Measurements from ENCODE around the gene MRPL21.
"Not testable (repeated sequence)": the region's sequence is repeated elsewhere in the genome, so short reads cannot be mapped to it uniquely, and the experiment has no call there.

The MRPL21 gene

DNA sequence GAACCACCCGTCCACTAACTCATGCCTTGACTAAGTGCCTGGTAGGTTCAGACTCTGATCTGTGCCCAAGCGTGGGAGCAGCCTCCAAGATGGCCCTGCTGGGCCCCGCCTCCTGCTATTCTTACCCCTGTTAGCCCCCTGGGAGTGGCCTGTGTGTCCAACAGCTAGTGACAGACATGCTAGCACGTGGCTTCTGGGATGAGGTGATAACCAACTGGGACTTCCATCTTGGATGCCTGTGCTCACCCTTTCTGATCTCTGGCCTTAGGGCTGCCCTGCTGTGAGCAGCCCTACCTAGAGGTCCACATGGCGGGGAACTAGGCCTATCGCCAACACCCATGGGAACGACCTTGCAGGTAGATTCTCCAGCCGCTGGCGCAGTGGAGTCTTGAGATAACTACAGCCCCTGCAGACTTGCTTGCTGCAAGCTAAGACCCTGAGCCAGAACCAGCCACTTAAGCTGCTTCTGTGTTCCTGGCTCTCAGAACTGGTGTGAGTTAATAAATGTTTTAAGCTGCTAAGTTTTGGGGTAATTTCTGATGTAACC, 2.7 kb downstream of the MRPL21 start:
- Histone ChIP-seq H3K36me3 (ENCODE audit: control insufficient read depth, insufficient read depth, low read length, severe bottlenecking) (peaks cover 42% of the 10 kb centered on the region), H3K4me1 (ENCODE audit: control insufficient read depth, insufficient read depth, low read length) (peaks cover 17% of the 10 kb centered on the region)

GRCh38 chr11:68897441-68897840, 6.2 kb downstream of the MRPL21 start:
- Histone ChIP-seq H3K36me3 (ENCODE audit: control insufficient read depth, insufficient read depth, low read length, severe bottlenecking) (peaks cover 68% of the 10 kb centered on the region), H3K9ac (ENCODE audit: low read length) (no peak overlapping the region), H3K27me3 (replicated peaks; ENCODE audit: control insufficient read depth, insufficient read depth, low read length) (no peaks in the 10 kb centered on the region), H3K9me3 (ENCODE audit: control insufficient read depth, low read length) (no peaks in the 10 kb centered on the region), H3K4me1 (ENCODE audit: control insufficient read depth, insufficient read depth, low read length) (peaks cover 1% of the 10 kb centered on the region), H3K4me3 (ENCODE audit: low read length) (no peak overlapping the region)
- DNase-seq (ENCODE audit: low read depth), result no peak

More for the DNA sequence above, 2.7 kb downstream of the MRPL21 start:
- DNase-seq (ENCODE audit: low read depth), result no peak
- Histone ChIP-seq H3K9ac (ENCODE audit: low read length) (no peak overlapping the region), H3K27me3 (replicated peaks; ENCODE audit: control insufficient read depth, insufficient read depth, low read length) (no peaks in the 10 kb centered on the region), H3K4me3 (ENCODE audit: low read length) (no peak overlapping the region), H3K9me3 (ENCODE audit: control insufficient read depth, low read length) (no peaks in the 10 kb centered on the region)

DNA sequence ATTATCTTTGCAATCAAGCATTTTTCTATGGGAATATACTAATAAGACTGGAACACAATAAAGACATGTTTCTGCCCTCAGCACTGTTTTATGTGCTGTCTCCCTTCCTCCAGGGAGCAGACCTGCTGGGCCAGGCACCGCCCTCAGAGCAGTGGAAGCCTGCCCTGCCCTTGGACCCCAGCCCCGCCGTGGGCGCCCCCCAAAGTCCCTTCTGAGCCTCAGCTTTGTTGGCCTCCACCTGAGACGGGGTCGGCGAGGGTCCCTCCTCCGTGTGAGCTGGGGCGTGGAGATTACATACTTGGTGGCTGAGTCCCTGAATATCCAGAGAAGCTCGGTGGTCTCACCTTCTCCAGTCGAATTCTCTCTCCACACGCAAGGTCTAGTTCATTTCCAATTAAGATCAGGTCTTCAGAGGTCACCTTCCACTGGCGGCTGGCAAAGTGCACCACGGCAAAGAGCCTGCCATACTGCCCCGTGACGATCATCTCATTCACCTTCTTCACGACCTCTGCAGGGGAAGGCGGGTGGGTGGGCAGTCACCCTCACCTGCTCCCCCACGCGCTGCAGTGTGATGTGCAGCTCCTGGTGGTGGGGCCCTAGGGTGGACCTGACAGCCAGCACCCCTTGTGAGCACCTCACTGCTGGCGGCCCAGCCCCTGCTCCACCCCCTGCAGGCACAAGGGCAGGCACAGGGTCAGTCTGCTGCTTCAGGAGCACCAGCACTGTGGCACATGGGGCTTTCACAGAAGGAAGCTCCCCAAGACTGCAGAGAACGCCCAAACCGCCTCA, 7.3 kb downstream of the MRPL21 start:
- peaks cover 74% of the 10 kb centered on the region for H3K36me3 ChIP-seq (ENCODE audit: control insufficient read depth, insufficient read depth, low read length, severe bottlenecking)
- no peaks in the 10 kb centered on the region for H3K9me3 ChIP-seq (ENCODE audit: control insufficient read depth, low read length)
- H3K27me3 ChIP-seq (replicated peaks; ENCODE audit: control insufficient read depth, insufficient read depth, low read length), result no peaks in the 10 kb centered on the region
- no peak overlapping the region for H3K9ac ChIP-seq (ENCODE audit: low read length)
- H3K4me1 ChIP-seq (ENCODE audit: control insufficient read depth, insufficient read depth, low read length), result peaks cover 5% of the 10 kb centered on the region
- H3K4me3 ChIP-seq (ENCODE audit: low read length), result no peak overlapping the region
- DNase-seq (ENCODE audit: low read depth), result no peak

DNA sequence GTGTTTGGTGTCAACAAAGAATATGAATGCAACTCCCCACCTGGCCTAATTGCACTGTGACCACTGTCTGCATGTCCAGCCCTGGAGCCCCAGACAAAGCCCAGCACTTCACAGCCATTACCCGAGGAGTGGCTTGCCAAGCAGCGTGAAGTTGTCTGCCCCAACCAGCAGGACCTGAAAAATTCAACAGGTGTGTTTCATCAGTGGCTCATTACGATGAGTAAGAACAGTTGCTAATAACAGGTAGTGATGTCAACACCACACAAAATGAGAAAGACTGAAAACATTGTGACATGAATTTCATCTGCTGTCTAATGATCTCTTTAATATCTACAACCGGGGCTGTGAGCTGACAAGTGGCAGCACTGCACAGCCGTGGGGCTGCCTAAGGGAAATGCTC, 10.3 kb downstream of the MRPL21 start:
- DNase-seq (ENCODE audit: low read depth), result no peak
- Histone ChIP-seq H3K27me3 (replicated peaks; ENCODE audit: control insufficient read depth, insufficient read depth, low read length) (no peaks in the 10 kb centered on the region), H3K9me3 (ENCODE audit: control insufficient read depth, low read length) (no peaks in the 10 kb centered on the region), H3K9ac (ENCODE audit: low read length) (no peak overlapping the region), H3K4me1 (ENCODE audit: control insufficient read depth, insufficient read depth, low read length) (peaks cover 23% of the 10 kb centered on the region), H3K36me3 (ENCODE audit: control insufficient read depth, insufficient read depth, low read length, severe bottlenecking) (peaks cover 58% of the 10 kb centered on the region), H3K4me3 (ENCODE audit: low read length) (no peak overlapping the region)

DNA sequence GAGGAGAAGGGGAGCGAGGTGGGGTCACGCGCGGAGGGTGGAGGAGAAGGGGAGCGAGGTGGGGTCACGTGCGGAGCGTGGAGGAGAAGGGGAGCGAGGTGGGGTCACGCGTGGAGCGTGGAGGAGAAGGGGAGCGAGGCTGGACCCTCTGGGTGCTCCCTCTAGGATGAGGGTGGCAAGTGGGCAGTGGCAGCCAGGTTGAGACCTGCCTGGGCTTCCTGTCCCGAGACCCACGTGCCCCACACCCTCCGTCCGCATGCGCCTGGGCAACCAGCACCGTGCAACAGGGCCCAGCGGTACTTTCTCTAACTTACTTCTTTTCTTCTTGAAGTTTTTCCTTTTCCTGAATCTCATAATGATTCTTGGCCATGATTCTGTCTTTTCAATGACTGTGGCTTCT, 11.1 kb downstream of the MRPL21 start:
- no peak overlapping the region for H3K9ac ChIP-seq (ENCODE audit: low read length)
- DNase-seq (ENCODE audit: low read depth), result no peak
- no peaks in the 10 kb centered on the region for H3K27me3 ChIP-seq (replicated peaks; ENCODE audit: control insufficient read depth, insufficient read depth, low read length)
- H3K9me3 ChIP-seq (ENCODE audit: control insufficient read depth, low read length), result no peaks in the 10 kb centered on the region
- peaks cover 23% of the 10 kb centered on the region for H3K4me1 ChIP-seq (ENCODE audit: control insufficient read depth, insufficient read depth, low read length)
- peaks cover 51% of the 10 kb centered on the region for H3K36me3 ChIP-seq (ENCODE audit: control insufficient read depth, insufficient read depth, low read length, severe bottlenecking)
- H3K4me3 ChIP-seq (ENCODE audit: low read length), result no peak overlapping the region

- H3K36me3 ChIP-seq (ENCODE audit: control insufficient read depth, insufficient read depth, low read length, severe bottlenecking), result peaks cover 39% of the 10 kb centered on the region
- DNase-seq (ENCODE audit: low read depth), result no peak
- H3K9me3 ChIP-seq (ENCODE audit: control insufficient read depth, low read length), result no peaks in the 10 kb centered on the region
- H3K4me3 ChIP-seq (ENCODE audit: low read length), result no peak overlapping the region
- peak overlapping the region; percentile 73 for H3K9ac ChIP-seq (ENCODE audit: low read length)
- H3K27me3 ChIP-seq (replicated peaks; ENCODE audit: control insufficient read depth, insufficient read depth, low read length), result no peaks in the 10 kb centered on the region
- H3K4me1 ChIP-seq (ENCODE audit: control insufficient read depth, insufficient read depth, low read length), result peaks cover 23% of the 10 kb centered on the region
These were observed 12.2 kb downstream of the MRPL21 start for GRCh38 chr11:68891351-68891948.

DNA sequence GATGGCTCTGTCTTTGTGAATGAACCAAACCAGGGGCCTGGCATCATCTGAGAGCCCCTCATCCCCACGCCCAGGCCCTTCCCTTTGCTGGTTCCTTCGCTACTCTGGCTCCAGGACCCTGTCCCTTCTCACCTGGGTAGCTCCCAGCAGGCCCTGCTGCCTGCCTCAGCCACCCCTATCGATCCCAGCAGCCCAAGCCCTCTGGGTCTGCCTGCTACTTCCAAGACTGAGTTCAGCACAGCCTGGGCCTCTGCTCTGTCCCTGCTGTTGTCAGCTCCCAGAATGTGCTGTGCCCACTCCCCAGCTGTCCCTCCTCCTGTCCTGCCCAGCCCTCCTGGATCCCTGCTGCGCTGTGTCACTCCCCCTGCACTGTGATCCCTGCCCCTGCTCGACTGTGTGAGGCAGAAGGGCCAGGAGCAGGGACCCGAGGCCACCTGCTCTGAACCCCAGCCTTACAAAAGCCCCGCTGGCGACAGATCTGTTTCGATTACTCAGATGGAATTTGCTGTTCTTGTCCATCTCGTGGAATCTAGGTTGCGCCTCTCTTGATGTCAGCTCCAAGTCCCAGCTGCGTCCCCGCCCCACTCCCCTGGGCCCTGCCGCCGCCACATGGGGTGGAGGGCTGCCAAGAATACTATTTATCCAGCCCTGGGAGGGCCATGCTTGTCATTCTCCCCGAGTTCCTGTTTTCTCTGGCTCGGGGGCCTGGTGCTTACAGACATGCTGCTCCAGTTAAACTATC, 13.0 kb downstream of the MRPL21 start:
- H3K9ac ChIP-seq (ENCODE audit: low read length), result peak overlapping the region; percentile 2
- peaks cover 32% of the 10 kb centered on the region for H3K36me3 ChIP-seq (ENCODE audit: control insufficient read depth, insufficient read depth, low read length, severe bottlenecking)
- H3K27me3 ChIP-seq (replicated peaks; ENCODE audit: control insufficient read depth, insufficient read depth, low read length), result no peaks in the 10 kb centered on the region
- H3K4me3 ChIP-seq (ENCODE audit: low read length), result no peak overlapping the region
- H3K4me1 ChIP-seq (ENCODE audit: control insufficient read depth, insufficient read depth, low read length), result peaks cover 23% of the 10 kb centered on the region
- peak; percentile 94 for DNase-seq (ENCODE audit: low read depth)
- no peaks in the 10 kb centered on the region for H3K9me3 ChIP-seq (ENCODE audit: control insufficient read depth, low read length)

DNA sequence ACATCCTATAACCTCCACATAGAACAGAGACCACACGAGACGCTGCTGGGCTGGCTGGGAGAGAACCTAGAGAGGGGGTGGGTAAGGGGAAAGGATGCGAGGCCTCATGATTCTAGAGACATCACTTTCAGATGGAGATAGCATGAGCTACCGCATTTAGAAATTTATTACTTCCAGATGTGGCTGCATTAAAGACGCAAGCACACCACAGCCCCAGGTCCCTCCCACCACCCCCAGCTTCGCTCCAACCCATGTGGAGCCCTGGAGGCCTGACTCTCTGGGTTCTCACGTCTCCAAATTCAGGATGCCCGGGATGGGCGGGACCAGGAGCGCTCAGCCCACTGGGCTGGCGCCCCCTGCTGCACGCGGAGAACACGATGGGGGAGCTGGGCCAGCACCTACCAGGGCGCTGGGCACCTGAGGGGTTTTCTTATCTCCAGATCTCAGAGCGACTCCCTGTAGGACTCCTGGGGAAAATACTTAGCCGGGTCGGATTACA, 13.6 kb downstream of the MRPL21 start:
- H3K36me3 ChIP-seq (ENCODE audit: control insufficient read depth, insufficient read depth, low read length, severe bottlenecking), result peaks cover 28% of the 10 kb centered on the region
- no peak overlapping the region for H3K4me3 ChIP-seq (ENCODE audit: low read length)
- no peaks in the 10 kb centered on the region for H3K27me3 ChIP-seq (replicated peaks; ENCODE audit: control insufficient read depth, insufficient read depth, low read length)
- H3K4me1 ChIP-seq (ENCODE audit: control insufficient read depth, insufficient read depth, low read length), result peaks cover 23% of the 10 kb centered on the region
- H3K9me3 ChIP-seq (ENCODE audit: control insufficient read depth, low read length), result no peaks in the 10 kb centered on the region
- no peak overlapping the region for H3K9ac ChIP-seq (ENCODE audit: low read length)
- DNase-seq (ENCODE audit: low read depth), result peak; percentile 69

- H3K9ac ChIP-seq (ENCODE audit: low read length); H3K4me1 ChIP-seq (ENCODE audit: control insufficient read depth, insufficient read depth, low read length); H3K36me3 ChIP-seq (ENCODE audit: control insufficient read depth, insufficient read depth, low read length, severe bottlenecking); H3K27me3 ChIP-seq (replicated peaks; ENCODE audit: control insufficient read depth, insufficient read depth, low read length); H3K9me3 ChIP-seq (ENCODE audit: control insufficient read depth, low read length); H3K4me3 ChIP-seq (ENCODE audit: low read length); DNase-seq (ENCODE audit: low read depth): not testable (repeated sequence)
These were observed 18.8 kb downstream of the MRPL21 start for GRCh38 chr11:68884827-68885226.

DNA sequence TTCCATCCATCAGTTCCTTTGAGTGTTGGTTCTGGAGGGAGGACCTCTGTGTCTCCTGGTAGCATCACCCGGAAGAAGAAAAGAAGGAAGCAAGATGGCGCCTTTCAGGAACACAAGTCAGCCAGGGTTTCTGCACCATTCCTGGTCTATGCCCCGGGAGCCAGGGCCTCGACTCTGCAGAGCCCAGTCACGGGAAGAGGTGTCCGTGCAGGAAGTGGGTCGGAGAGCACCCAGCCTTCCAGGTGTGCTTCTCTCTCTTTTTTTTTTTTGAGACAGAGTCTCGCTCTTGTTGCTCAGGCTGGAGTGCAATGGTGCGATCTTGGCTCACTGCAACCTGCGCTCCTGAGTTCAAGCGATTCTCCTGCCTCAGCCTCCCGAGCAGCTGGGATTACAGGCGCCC, 21.2 kb downstream of the MRPL21 start:
- H3K4me3 ChIP-seq (ENCODE audit: low read length), result no peak overlapping the region
- H3K9ac ChIP-seq (ENCODE audit: low read length), result no peak overlapping the region
- H3K9me3 ChIP-seq (ENCODE audit: control insufficient read depth, low read length), result no peaks in the 10 kb centered on the region
- H3K27me3 ChIP-seq (replicated peaks; ENCODE audit: control insufficient read depth, insufficient read depth, low read length), result no peaks in the 10 kb centered on the region
- DNase-seq (ENCODE audit: low read depth), result no peak
- no peaks in the 10 kb centered on the region for H3K4me1 ChIP-seq (ENCODE audit: control insufficient read depth, insufficient read depth, low read length)
- H3K36me3 ChIP-seq (ENCODE audit: control insufficient read depth, insufficient read depth, low read length, severe bottlenecking), result no peaks in the 10 kb centered on the region

DNA sequence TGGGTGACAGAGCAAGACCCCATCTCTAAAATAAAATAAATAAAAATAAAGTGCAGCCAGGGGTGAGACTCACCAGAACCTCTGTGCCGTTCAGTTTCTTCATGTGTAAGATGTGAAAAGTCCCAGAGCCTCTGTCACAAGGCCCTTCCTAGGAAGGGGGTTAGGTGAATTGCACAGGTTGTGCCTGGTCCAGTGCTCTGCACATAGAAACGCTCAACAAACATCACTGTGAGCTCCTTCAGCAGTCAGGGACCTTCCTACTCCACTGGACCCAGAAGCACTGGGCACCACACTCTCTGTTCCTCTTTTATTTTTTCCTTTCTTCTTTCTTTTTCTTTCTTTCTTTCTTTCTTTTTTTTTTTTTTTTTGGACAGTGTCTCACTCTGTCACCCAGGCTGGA, 22.3 kb downstream of the MRPL21 start:
- H3K9me3 ChIP-seq (ENCODE audit: control insufficient read depth, low read length), result no peaks in the 10 kb centered on the region

More for the DNA sequence above, 22.3 kb downstream of the MRPL21 start:
- no peak overlapping the region for H3K9ac ChIP-seq (ENCODE audit: low read length)
- no peaks in the 10 kb centered on the region for H3K36me3 ChIP-seq (ENCODE audit: control insufficient read depth, insufficient read depth, low read length, severe bottlenecking)
- no peak overlapping the region for H3K4me3 ChIP-seq (ENCODE audit: low read length)
- DNase-seq (ENCODE audit: low read depth), result no peak
- no peaks in the 10 kb centered on the region for H3K27me3 ChIP-seq (replicated peaks; ENCODE audit: control insufficient read depth, insufficient read depth, low read length)
- H3K4me1 ChIP-seq (ENCODE audit: control insufficient read depth, insufficient read depth, low read length), result no peaks in the 10 kb centered on the region

Measured in adipocyte (in vitro differentiated cells).